Smooth muscle cell (in vitro differentiated cells): ENCODE results near the gene ARL14EPL. TPM values are rescaled to one million over a fixed set of nuclear protein-coding genes. Genes with fewer than 3 reads are reported as not detected.
"Not testable (repeated sequence)": the region's sequence is repeated elsewhere in the genome, so short reads cannot be mapped to it uniquely, and the experiment has no call there.

Experiments
- DNase-seq: peaks from one replicate; lab custom pipeline; 2025; ENCODE audit not compliant: unreplicated experiment; lab: John Stamatoyannopoulos, UW
- H2AFZ ChIP-seq: fragments of 200-600 bp; sonication (generic); 2 replicates; pipeline ENCODE4 v1.6.0; 2016; ENCODE audit warnings: antibody characterized with exemption, low read depth, mild to moderate bottlenecking
- H3F3A ChIP-seq: fragments of 200-600 bp; sonication (generic); 2 replicates; pipeline ENCODE4 v1.6.0; 2017; ENCODE audit warnings: antibody characterized with exemption, low read depth
- H3K27ac ChIP-seq: fragments of 200-600 bp; sonication (generic); 2 replicates; pipeline ENCODE4 v1.5.1; 2016; ENCODE audit warnings: low read depth, mild to moderate bottlenecking
- H3K27me3 ChIP-seq: fragments of 200-600 bp; sonication (generic); 2 replicates; pipeline ENCODE4 v1.6.1; 2016; ENCODE audit warnings: low read depth, mild to moderate bottlenecking
- H3K36me3 ChIP-seq: fragments of 200-600 bp; sonication (generic); 2 replicates; pipeline ENCODE4 v1.5.1; 2016; ENCODE audit warnings: low read depth
- H3K4me1 ChIP-seq: fragments of 200-600 bp; sonication (generic); 2 replicates; pipeline ENCODE4 v1.5.1; 2016; ENCODE audit warnings: low read depth
- H3K4me2 ChIP-seq: fragments of 200-600 bp; sonication (generic); 2 replicates; pipeline ENCODE4 v1.6.0; 2016; ENCODE audit warnings: mild to moderate bottlenecking
- H3K4me3 ChIP-seq: fragments of 200-600 bp; sonication (generic); 2 replicates; pipeline ENCODE4 v1.5.1; 2016; ENCODE audit warnings: mild to moderate bottlenecking
- H3K79me2 ChIP-seq: fragments of 200-600 bp; sonication (generic); 2 replicates; pipeline ENCODE4 v1.6.0; 2016; ENCODE audit warnings: low read depth, mild to moderate bottlenecking
- H3K9ac ChIP-seq: fragments of 200-600 bp; sonication (generic); 2 replicates; pipeline ENCODE4 v1.6.0; 2016; ENCODE audit warnings: low read depth
- H3K9me3 ChIP-seq: fragments of 200-600 bp; sonication (generic); replicated peaks from 2 replicates; pipeline ENCODE4 v1.5.1; 2016; ENCODE audit warnings: low read depth
- H4K20me1 ChIP-seq: fragments of 200-600 bp; sonication (generic); 2 replicates; pipeline ENCODE4 v1.6.0; 2016; ENCODE audit warnings: low read depth
- WGBS: methylation state at CpG from one replicate; pipeline ENCODE4 v1.1.7; 2016; ENCODE audit warnings: low lambda C conversion rate; 5-methylcytosine and 5-hydroxymethylcytosine counted together
- polyA plus RNA-seq: library from polyadenylated mRNA; unstranded; fragments of >200 nt; fragmentation: Nextera tagmentation; extraction: Ambion mirVana; gene quantifications from 2 replicates; pipeline ENCODE4 v1.2.1, GENCODE V29; 2016
- total RNA-seq: library from RNA; depleted of rRNA; stranded (reverse); fragments of >200 nt; gene quantifications from 2 replicates; pipeline ENCODE4 v1.2.3, GENCODE V29; 2014
- TF ChIP-seq, protein P1 (sequence below): fragments of 200-600 bp; sonication (generic); IDR thresholded peaks from 2 replicates; pipeline ENCODE4 v1.5.1; 2017; ENCODE audit warnings: borderline replicate concordance, mild to moderate bottlenecking, antibody characterized with exemption; ENCODE audit not compliant: insufficient read depth, poor library complexity, severe bottlenecking

The ARL14EPL gene
- total and polyA plus RNA-seq, 2 experiments from 2014 or later, result not detected

DNA sequence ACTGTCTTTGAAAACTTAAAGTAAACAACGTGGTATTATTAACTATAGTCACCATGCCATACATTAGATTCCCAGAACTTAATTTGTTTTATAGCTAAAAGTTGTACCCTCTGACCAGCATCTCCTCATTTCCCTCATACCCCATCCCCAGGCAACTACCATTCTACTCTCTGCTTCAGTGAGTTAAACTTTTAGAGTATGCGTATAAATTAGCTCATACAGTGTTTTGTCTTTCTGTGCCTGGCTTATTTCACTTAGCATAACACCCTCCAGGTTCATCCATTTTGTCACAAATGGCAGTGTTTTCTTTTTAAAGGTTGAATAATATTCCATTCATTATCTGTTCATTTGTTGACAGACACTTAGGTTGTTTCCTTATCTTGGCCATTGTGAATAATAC, 66.7 kb downstream of the ARL14EPL start:
- H3K9me3 ChIP-seq, result no peaks in the 10 kb centered on the region
- H3F3A ChIP-seq, result no peaks in the 10 kb centered on the region
- no peak overlapping the region for H3K27ac ChIP-seq
- peaks cover 9% of the 10 kb centered on the region for H3K36me3 ChIP-seq
- H3K4me2 ChIP-seq, result no peak overlapping the region
- DNase-seq, result no peak
- no peak overlapping the region for H2AFZ ChIP-seq
- H3K9ac ChIP-seq, result no peak overlapping the region
- WGBS, result 98% methylated on average over 2 of the region's 2 CpGs
- no peaks in the 10 kb centered on the region for H3K4me1 ChIP-seq
- no peak overlapping the region for H3K4me3 ChIP-seq
- no peaks in the 10 kb centered on the region for H4K20me1 ChIP-seq
- H3K79me2 ChIP-seq, result no peaks in the 10 kb centered on the region
- H3K27me3 ChIP-seq, result no peaks in the 10 kb centered on the region
- TF ChIP-seq, protein P1, sequence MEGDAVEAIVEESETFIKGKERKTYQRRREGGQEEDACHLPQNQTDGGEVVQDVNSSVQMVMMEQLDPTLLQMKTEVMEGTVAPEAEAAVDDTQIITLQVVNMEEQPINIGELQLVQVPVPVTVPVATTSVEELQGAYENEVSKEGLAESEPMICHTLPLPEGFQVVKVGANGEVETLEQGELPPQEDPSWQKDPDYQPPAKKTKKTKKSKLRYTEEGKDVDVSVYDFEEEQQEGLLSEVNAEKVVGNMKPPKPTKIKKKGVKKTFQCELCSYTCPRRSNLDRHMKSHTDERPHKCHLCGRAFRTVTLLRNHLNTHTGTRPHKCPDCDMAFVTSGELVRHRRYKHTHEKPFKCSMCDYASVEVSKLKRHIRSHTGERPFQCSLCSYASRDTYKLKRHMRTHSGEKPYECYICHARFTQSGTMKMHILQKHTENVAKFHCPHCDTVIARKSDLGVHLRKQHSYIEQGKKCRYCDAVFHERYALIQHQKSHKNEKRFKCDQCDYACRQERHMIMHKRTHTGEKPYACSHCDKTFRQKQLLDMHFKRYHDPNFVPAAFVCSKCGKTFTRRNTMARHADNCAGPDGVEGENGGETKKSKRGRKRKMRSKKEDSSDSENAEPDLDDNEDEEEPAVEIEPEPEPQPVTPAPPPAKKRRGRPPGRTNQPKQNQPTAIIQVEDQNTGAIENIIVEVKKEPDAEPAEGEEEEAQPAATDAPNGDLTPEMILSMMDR, result no peak

- WGBS, result 74% methylated on average over 2 of the region's 2 CpGs
- not testable (repeated sequence) for H3K4me1 ChIP-seq, H3F3A ChIP-seq, H4K20me1 ChIP-seq, H3K4me3 ChIP-seq, H3K27me3 ChIP-seq, DNase-seq, H3K4me2 ChIP-seq, H2AFZ ChIP-seq, H3K9ac ChIP-seq, H3K36me3 ChIP-seq, H3K27ac ChIP-seq, H3K79me2 ChIP-seq, H3K9me3 ChIP-seq
Observed at GRCh38 chr5:116104941-116105340, 72.7 kb downstream of the ARL14EPL start.

Other genes starting within 250 kb of the ARL14EPL start
- gene CDO1, start 215.8 kb upstream of the ARL14EPL start, total RNA-seq, result 26.3 and 60.8 TPM in 2 replicates
- gene CDO1, start 215.8 kb upstream of the ARL14EPL start, polyA plus RNA-seq, result 27.2 and 48.4 TPM in 2 replicates
- gene ATG12, start 190.9 kb upstream of the ARL14EPL start, total RNA-seq, result 58.6 and 106 TPM in 2 replicates
- 128 and 139 TPM in 2 replicates for gene ATG12, start 190.9 kb upstream of the ARL14EPL start, polyA plus RNA-seq
- 130 and 224 TPM in 2 replicates for gene AP3S1, start 190.5 kb upstream of the ARL14EPL start, total RNA-seq
- 180 and 191 TPM in 2 replicates for gene AP3S1, start 190.5 kb upstream of the ARL14EPL start, polyA plus RNA-seq
- 0.72 and 1.7 TPM in 2 replicates for gene LVRN, start 70.0 kb upstream of the ARL14EPL start, total RNA-seq
- 0.87 and 0.98 TPM in 2 replicates for gene LVRN, start 70.0 kb upstream of the ARL14EPL start, polyA plus RNA-seq
- gene COMMD10, start 52.6 kb downstream of the ARL14EPL start, total RNA-seq, result 34.0 and 40.4 TPM in 2 replicates
- gene COMMD10, start 52.6 kb downstream of the ARL14EPL start, polyA plus RNA-seq, result 22.4 and 28.4 TPM in 2 replicates